Central memory CD8-positive, alpha-beta T cell (primary cell): ENCODE results near the gene ZNF366.

Experiments
- ATAC-seq: fragments of 150-1000 bp; cut with Tn5 transposase; replicated peaks from 2 replicates; pipeline ENCODE4 v1.10.0; 2022; ENCODE audit warnings: mild to moderate bottlenecking, moderate FRiP score, moderate number of reproducible peaks; ENCODE audit not compliant: poor library complexity, severe bottlenecking; ENCODE audit errors: extremely low read depth
- DNase-seq, 2 donors: peaks; one replicate each; pipeline ENCODE4 v3.0.0; 2021; ENCODE audit warnings: low spot score in 2 of 2
- H3K27ac Mint-ChIP-seq: one replicate; pipeline ENCODE4 v1.8.0; 2022; ENCODE audit warnings: low read depth, mild to moderate bottlenecking, moderate library complexity, mixed read lengths
- H3K27me3 Mint-ChIP-seq: one replicate; pipeline ENCODE4 v1.8.0; 2022; ENCODE audit warnings: mixed read lengths
- H3K36me3 Mint-ChIP-seq: one replicate; pipeline ENCODE4 v1.8.0; 2022; ENCODE audit warnings: mild to moderate bottlenecking, moderate library complexity, mixed read lengths; ENCODE audit not compliant: insufficient read depth
- H3K4me1 Mint-ChIP-seq: one replicate; pipeline ENCODE4 v1.8.0; 2022; ENCODE audit warnings: mixed read lengths
- H3K4me3 Mint-ChIP-seq: one replicate; pipeline ENCODE4 v1.8.0; 2022; ENCODE audit warnings: mild to moderate bottlenecking, moderate library complexity, mixed read lengths
- H3K9me3 Mint-ChIP-seq: one replicate; pipeline ENCODE4 v1.8.0; 2022; ENCODE audit warnings: mixed read lengths

Gene ZNF366

GRCh38 chr5:72499090-72499489 is 8.1 kb downstream of the ZNF366 start:
- Mint-ChIP-seq H3K27me3 (peaks cover 51% of the 10 kb centered on the region), H3K36me3 (no peaks in the 10 kb centered on the region), H3K27ac (no peak overlapping the region), H3K4me1 (no peaks in the 10 kb centered on the region), H3K9me3 (no peaks in the 10 kb centered on the region), H3K4me3 (no peak overlapping the region)
- no peak for DNase-seq
- no peak for ATAC-seq

- Mint-ChIP-seq H3K36me3 (no peaks in the 10 kb centered on the region), H3K27ac (no peak overlapping the region), H3K4me1 (no peaks in the 10 kb centered on the region), H3K9me3 (no peaks in the 10 kb centered on the region), H3K27me3 (peaks cover 45% of the 10 kb centered on the region), H3K4me3 (no peak overlapping the region)
- no peak for ATAC-seq
- DNase-seq = no peak
Observed at GRCh38 chr5:72498284-72498683, 8.9 kb downstream of the ZNF366 start.

GRCh38 chr5:72497823-72498222 is 9.4 kb downstream of the ZNF366 start:
- H3K27ac Mint-ChIP-seq = no peak overlapping the region
- H3K4me3 Mint-ChIP-seq = no peak overlapping the region
- DNase-seq (no peak), ATAC-seq (no peak)
- H3K4me1 Mint-ChIP-seq = no peaks in the 10 kb centered on the region
- no peaks in the 10 kb centered on the region for H3K9me3 Mint-ChIP-seq
- H3K27me3 Mint-ChIP-seq = peaks cover 44% of the 10 kb centered on the region
- no peaks in the 10 kb centered on the region for H3K36me3 Mint-ChIP-seq

- Mint-ChIP-seq H3K27ac (no peak overlapping the region), H3K4me3 (no peak overlapping the region), H3K36me3 (no peaks in the 10 kb centered on the region), H3K9me3 (no peaks in the 10 kb centered on the region), H3K27me3 (peaks cover 41% of the 10 kb centered on the region), H3K4me1 (no peaks in the 10 kb centered on the region)
- DNase-seq = no peak
- ATAC-seq = no peak
Observed at GRCh38 chr5:72495410-72495809, 11.8 kb downstream of the ZNF366 start.

- H3K4me3 Mint-ChIP-seq = no peak overlapping the region
- H3K27me3 Mint-ChIP-seq = peaks cover 34% of the 10 kb centered on the region
- ATAC-seq (no peak), DNase-seq (no peak)
- H3K9me3 Mint-ChIP-seq = no peaks in the 10 kb centered on the region
- H3K4me1 Mint-ChIP-seq = no peaks in the 10 kb centered on the region
- H3K27ac Mint-ChIP-seq = no peak overlapping the region
- H3K36me3 Mint-ChIP-seq = no peaks in the 10 kb centered on the region
Observed at GRCh38 chr5:72494623-72495124, 12.5 kb downstream of the ZNF366 start.

GRCh38 chr5:72489536-72489935 is 17.7 kb downstream of the ZNF366 start:
- H3K36me3 Mint-ChIP-seq = no peaks in the 10 kb centered on the region
- no peaks in the 10 kb centered on the region for H3K9me3 Mint-ChIP-seq
- DNase-seq (no peak), ATAC-seq (no peak)
- H3K4me1 Mint-ChIP-seq = no peaks in the 10 kb centered on the region
- no peak overlapping the region for H3K4me3 Mint-ChIP-seq
- no peak overlapping the region for H3K27ac Mint-ChIP-seq
- H3K27me3 Mint-ChIP-seq = peaks cover 21% of the 10 kb centered on the region

- ATAC-seq (no peak), DNase-seq (no peak)
- Mint-ChIP-seq H3K4me1 (no peaks in the 10 kb centered on the region), H3K9me3 (no peaks in the 10 kb centered on the region), H3K4me3 (no peak overlapping the region), H3K27ac (no peak overlapping the region), H3K36me3 (no peaks in the 10 kb centered on the region), H3K27me3 (peaks cover 15% of the 10 kb centered on the region)
Observed at GRCh38 chr5:72488756-72489155, 18.5 kb downstream of the ZNF366 start.

GRCh38 chr5:72487177-72487576 is 20.0 kb downstream of the ZNF366 start:
- Mint-ChIP-seq H3K36me3 (no peaks in the 10 kb centered on the region), H3K9me3 (no peaks in the 10 kb centered on the region), H3K4me3 (no peak overlapping the region), H3K27me3 (peaks cover 15% of the 10 kb centered on the region), H3K27ac (no peak overlapping the region), H3K4me1 (no peaks in the 10 kb centered on the region)
- no peak for ATAC-seq
- no peak for DNase-seq

GRCh38 chr5:72486371-72486770 is 20.8 kb downstream of the ZNF366 start:
- no peak overlapping the region for H3K4me3 Mint-ChIP-seq
- no peaks in the 10 kb centered on the region for H3K4me1 Mint-ChIP-seq
- H3K27ac Mint-ChIP-seq = no peak overlapping the region
- H3K9me3 Mint-ChIP-seq = no peaks in the 10 kb centered on the region
- DNase-seq = no peak
- ATAC-seq = no peak
- H3K36me3 Mint-ChIP-seq = no peaks in the 10 kb centered on the region
- H3K27me3 Mint-ChIP-seq = peaks cover 15% of the 10 kb centered on the region

GRCh38 chr5:72485430-72485974 is 21.7 kb downstream of the ZNF366 start:
- Mint-ChIP-seq H3K27me3 (peaks cover 21% of the 10 kb centered on the region), H3K27ac (no peak overlapping the region), H3K9me3 (no peaks in the 10 kb centered on the region), H3K4me1 (no peaks in the 10 kb centered on the region), H3K36me3 (no peaks in the 10 kb centered on the region), H3K4me3 (no peak overlapping the region)
- no peak for ATAC-seq
- no peak for DNase-seq

- ATAC-seq = no peak
- H3K9me3 Mint-ChIP-seq = no peaks in the 10 kb centered on the region
- H3K4me3 Mint-ChIP-seq = no peak overlapping the region
- H3K27ac Mint-ChIP-seq = no peak overlapping the region
- H3K27me3 Mint-ChIP-seq = peaks cover 29% of the 10 kb centered on the region
- no peaks in the 10 kb centered on the region for H3K4me1 Mint-ChIP-seq
- DNase-seq = no peak
- no peaks in the 10 kb centered on the region for H3K36me3 Mint-ChIP-seq
Observed at GRCh38 chr5:72482046-72482445, 25.2 kb downstream of the ZNF366 start.

- Mint-ChIP-seq H3K4me1 (no peaks in the 10 kb centered on the region), H3K36me3 (no peaks in the 10 kb centered on the region), H3K4me3 (no peak overlapping the region), H3K27ac (no peak overlapping the region), H3K27me3 (peaks cover 36% of the 10 kb centered on the region), H3K9me3 (no peaks in the 10 kb centered on the region)
- no peak for DNase-seq
- no peak for ATAC-seq
Observed at GRCh38 chr5:72480841-72481240, 26.4 kb downstream of the ZNF366 start.

- Mint-ChIP-seq H3K27me3 (peaks cover 31% of the 10 kb centered on the region), H3K9me3 (no peaks in the 10 kb centered on the region), H3K4me1 (no peaks in the 10 kb centered on the region), H3K4me3 (no peak overlapping the region), H3K36me3 (no peaks in the 10 kb centered on the region), H3K27ac (no peak overlapping the region)
- ATAC-seq (no peak), DNase-seq (no peak)
Observed at GRCh38 chr5:72479921-72480320, 27.3 kb downstream of the ZNF366 start.

- H3K4me3 Mint-ChIP-seq = no peak overlapping the region
- DNase-seq = no peak
- H3K36me3 Mint-ChIP-seq = no peaks in the 10 kb centered on the region
- H3K9me3 Mint-ChIP-seq = no peaks in the 10 kb centered on the region
- H3K4me1 Mint-ChIP-seq = no peaks in the 10 kb centered on the region
- ATAC-seq = no peak
- H3K27ac Mint-ChIP-seq = no peak overlapping the region
- peaks cover 39% of the 10 kb centered on the region for H3K27me3 Mint-ChIP-seq
Observed at GRCh38 chr5:72478684-72479083, 28.5 kb downstream of the ZNF366 start.
